ENCODE results near the gene PECR.

PECR gene

DNA sequence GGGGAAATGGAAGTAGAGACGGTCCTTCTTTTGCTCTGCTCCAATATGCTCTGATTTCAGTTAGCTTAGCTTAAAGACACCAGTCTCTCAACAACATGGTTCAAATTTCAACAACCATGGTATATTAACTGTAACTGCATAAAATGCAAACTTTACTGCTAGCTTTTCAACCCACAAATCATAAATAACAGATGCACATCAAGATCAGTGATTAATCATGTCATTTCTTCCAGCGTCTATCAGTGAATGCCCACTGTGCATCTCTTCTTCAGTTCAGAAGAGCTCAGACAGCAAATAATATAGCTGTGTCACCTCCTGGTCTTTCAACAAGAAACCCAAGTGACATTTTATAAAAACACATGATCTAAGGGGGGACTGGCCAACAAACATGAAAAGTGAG lies 12.6 kb downstream of the PECR start:
- DNase-seq, result no peak

DNA sequence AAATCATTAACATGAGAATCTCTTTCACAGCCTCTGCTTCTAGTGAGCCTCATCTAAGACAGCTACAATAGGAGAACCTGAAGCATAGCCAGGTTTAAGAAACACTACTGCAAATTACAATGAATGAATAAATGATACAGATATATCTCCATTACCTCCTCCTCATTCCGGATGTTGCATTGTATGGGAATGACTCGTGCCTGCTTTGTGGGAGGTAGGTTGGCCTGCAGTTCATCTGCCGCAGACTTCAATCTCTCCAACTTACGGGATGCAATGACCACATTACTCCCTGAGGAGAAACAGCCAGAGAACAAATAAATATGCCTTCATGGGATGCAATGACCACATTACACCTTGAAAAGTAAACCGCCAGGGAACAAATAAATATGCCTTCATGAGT lies 15.4 kb downstream of the PECR start:
- no peak for DNase-seq

DNA sequence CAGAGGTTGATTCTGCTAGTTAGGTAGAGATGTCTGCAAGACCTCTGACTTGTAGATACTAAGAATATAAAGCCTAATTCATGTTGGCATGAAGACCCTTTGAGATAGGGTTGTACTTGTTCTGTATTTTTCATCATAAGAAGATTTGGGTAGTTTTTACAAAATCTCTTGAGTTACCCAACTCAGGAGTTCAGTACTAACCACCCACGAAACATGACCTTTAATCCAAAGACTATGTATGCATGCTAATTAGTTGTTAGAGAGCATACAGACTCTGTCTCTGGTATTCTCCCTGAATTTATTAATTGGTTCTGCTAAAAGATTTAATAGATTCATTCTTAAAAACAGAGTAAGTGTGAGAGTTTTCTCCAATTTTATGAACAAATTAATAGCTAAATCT lies 16.9 kb downstream of the PECR start:
- DNase-seq, result no peak

DNA sequence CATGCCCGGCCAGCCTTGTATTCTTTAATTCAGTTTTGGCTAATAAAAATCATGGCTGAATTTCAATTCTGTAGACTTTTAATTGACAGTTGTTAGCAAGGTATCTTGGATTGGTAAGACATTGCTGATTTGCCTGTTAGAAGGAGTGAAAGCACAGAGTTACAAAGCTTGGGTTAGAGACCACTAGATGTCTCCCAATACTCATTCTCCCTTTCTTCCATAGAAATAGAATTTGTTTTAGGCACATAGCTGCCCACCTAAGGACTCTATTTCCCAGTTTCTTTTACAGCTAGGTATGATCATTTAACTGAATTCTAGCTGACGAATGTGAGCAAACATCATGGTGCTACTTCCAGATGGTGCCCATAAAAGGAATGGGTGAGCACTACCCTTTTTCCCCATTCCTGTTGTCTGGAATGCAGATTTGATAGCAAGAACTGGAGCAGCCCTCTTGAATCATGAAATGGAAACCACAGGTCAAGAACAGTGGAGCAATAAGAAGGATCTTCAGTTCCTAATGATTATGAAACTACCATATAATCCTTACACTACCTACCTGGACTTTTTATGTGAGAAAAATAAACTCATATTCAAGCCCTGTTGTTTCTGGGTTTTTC lies 17.5 kb downstream of the PECR start:
- no peak for DNase-seq

DNA sequence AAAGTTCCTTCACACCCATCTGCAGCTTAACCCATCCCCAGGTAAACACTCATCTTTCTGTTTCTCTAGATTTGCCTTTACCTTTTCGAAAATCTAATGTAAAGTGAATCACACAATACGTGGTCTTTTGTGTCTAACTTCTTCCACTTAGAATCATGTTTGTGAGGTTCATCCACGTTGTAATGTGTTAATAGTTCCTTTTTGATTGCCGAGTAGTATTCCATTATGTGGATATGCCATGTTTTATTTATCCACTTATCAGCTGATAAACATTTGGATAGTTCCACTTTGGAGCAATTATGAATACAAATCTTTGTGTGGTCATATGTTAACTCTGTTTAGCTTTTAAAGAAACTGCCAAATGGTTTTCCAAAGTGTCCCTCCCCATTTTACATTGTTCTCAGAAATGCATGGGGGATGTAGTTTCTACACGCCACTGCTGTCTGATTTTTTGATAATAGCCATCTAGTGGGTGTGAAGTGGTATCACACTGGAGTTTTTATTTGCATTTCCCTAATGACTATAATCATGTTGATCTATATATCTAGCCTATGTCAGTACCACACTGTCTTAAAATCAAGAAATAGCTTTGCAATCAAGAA lies 22.3 kb downstream of the PECR start:
- no peak for DNase-seq

DNA sequence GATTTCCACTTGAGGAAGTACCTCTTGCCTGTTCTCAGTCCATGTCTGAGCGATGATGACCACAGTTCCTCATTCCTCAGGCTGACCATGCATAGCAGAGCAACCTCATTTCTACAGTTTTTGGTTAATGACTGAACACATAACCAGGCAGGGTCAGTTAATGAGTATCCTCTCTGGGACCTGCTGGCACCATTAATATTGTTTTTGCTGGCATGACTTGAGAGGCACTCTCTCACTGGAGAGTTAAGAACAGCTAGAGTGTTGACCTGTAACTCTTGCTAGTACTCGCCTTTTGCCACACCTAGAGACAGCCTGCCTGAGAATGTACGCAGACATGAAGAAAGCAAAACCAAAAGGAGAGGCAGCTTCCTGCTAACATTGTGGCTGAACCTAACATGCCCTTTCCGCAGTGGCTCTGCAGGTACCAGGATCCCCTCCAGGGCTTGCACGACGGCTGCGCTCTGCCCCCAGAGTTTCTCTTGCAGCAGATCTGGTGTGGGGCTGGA lies 23.9 kb downstream of the PECR start:
- peak; percentile 42 for DNase-seq

DNA sequence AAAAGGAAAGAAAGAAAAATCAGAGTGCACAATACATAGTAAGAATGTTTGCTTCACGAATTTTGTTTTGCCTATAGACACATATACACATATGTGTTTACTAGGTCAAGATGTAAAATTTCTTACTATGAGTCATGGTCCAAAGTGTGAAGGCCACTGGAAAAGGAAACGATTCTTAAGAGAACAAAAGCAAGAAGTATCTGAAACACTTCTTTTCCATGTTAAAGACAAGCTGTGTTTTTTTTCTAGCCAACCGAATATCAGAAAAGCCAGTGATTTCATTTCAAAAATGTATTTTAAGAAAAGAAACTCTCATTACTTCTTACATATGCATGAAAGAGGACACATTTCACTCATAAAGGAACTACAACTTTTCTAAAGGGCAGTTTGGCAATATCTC lies 24.9 kb downstream of the PECR start:
- no peak for DNase-seq

DNA sequence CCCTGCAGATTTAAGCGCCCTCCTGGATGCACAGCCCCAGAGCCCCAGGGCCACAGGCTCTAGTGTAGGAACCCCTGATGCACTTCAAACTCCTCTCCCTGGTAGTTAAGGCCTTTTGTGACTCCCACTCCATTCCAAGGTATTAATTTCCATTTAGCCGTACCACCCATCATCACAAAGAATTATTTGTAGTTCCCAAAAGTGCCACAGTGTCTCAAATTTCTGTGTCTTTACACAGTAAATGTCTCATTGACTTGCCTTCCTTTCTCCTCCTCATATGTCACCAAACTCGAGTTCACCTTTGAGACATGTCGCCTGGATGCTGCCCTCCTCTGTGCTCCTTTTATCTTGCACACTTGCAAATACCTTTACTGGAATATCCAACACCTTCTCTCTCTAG lies 25.9 kb downstream of the PECR start:
- no peak for DNase-seq

DNA sequence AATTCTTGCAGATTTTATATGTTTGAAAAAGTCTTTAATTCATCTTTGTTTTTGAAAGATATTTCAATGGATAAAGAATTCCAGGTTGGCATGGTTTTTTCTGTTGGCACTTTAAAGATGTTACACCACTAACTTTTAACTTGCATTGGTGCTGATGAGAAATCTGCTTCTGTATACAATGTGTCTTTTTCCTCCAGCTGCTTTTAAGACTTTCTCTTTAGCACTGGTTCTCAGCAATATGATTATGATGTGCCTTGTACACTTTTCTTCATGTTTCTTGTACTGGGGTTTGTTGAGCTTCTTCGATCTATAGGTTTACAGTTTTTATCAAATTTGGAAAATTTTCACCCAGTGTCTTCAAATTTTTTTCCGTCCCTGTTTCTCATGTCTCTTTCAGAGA lies 29.2 kb downstream of the PECR start:
- no peak for DNase-seq

DNA sequence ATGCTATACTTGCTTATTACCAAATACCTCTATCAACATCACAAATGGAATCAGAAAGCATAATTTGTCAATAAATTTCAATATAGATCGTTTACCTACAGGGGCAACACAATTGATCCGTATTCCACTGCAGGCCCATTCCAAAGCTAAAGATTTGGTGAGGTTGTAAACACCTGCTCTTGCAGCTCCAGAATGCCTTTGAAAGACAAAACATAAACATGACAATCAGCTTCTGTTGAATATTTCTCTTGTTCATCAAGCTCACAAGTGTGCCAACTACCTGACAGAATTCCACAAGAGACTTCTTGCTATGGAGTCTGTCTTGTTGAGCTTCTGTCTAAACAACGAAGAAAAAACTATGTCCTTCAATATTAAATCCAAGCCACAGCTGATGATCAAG lies 30.3 kb downstream of the PECR start:
- DNase-seq, result no peak

DNA sequence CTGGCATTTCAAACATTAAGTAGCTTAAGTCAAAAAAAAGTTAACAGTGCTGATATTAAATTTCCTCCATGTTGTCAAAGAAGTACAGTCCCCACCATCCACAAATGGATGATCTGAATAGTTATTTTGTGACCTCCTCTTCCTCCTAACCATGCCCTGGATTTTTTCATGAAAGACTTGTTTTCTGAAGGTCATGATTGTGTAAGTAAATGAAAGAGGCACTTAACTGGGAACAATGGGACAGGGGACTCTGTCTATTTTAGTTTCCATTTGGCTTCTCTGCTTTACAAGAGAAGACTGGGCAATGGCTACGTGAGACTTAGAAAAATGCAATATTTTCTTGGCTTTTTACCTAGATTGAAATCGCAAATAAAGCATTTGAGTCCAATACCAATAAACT lies 32.2 kb downstream of the PECR start:
- no peak for DNase-seq

DNA sequence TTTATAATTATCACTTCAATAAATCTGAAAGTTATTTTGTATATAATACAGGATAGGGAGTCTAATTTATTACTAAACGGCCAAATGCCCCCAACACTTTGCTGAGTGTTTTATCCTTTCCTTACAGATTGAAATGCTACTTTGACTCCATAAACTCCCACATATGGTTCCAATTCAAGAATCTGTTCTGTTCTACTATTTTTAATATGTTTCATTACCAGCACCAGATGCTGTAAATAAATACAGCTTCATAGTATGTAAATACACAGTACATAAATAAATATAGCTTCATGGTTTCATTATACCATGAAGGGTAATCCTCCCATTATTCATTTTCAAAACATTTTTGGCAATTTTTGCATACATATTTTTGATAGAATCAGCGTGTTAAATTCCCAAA lies 34.2 kb downstream of the PECR start:
- no peak for DNase-seq

DNA sequence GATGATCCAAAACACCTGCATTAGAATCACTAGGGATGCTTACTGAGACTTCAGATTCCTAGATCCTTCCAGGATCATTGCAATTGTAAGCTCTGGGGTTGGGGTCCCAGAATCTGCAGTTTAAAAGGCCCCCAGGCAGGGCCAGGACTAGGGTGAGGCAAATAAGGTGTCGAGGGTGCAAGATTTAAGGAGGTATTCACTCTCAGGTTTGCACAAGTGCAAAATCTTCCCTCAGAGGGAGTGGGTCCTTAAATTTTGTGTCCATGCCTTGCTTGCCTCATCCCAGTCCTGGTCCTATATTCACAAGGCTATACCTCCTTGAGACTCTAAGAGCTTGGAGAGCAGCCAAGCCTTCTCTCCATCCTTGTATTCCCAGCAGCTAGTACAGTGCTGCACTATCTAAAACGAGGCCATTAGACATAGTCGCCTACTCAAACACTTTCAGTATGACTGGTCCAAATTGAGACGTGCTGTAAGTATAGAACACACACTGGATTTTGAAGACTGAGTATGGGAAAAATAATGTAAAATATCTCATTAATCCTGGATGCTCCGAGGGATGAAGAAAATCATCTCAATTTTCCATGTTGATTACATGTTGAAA lies 36.6 kb downstream of the PECR start:
- DNase-seq, result no peak

DNA sequence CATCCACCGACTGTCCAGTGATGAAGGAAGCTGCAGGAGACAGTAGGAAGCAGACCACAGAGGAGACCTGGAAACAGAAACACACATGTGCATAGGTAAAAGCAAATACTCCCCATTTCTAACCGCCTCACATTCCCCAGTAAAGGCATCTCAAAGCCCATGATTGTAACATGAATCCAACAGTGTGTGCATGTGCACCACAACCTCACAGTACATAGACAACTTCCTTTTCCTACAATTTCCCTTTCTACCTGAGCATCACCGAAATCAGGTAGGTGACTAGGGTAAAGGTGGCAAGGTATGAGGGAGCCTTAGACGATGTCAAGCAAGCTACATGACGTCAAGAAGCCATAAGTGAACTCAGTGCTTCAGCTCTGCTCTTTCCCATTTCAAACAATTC lies 37.7 kb downstream of the PECR start:
- DNase-seq, result no peak

DNA sequence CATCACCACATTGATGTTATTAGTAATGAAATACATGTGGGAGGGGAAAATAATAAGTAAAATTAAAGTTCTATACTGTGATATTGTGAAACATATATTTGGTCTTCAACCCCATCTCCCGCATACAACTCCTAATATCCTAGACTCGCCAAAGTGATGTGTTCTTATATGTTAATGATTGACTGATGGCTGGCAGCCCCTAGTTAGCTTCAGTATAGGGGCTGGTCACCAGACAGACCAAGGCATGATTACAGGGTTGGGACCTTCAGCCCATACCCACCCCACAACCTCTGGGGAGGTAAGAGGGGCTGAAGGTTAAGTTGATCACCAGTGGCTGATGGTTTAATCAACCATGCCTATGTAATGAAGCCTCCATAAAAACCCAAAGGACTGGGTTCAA lies 40.2 kb downstream of the PECR start:
- DNase-seq, result no peak

DNA sequence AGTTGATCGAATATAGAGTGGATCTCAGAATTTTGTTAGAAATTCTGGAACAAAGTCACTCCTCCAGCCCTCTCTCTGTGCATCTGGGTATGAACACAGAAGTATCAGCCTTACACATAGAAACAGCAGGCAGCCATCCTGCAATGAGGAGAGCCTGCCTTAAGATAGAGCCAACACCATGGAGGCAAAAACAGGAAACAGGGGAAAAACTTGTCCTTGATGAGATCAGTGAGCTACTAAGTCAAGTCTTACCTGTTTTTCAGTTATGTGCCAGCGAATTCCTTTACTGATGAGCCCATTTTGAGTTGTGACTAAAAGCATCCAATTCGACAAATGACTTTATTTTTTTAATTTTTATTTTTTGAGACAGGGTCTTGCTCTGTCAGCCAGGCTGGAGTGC lies 41.7 kb downstream of the PECR start:
- DNase-seq, result no peak

DNA sequence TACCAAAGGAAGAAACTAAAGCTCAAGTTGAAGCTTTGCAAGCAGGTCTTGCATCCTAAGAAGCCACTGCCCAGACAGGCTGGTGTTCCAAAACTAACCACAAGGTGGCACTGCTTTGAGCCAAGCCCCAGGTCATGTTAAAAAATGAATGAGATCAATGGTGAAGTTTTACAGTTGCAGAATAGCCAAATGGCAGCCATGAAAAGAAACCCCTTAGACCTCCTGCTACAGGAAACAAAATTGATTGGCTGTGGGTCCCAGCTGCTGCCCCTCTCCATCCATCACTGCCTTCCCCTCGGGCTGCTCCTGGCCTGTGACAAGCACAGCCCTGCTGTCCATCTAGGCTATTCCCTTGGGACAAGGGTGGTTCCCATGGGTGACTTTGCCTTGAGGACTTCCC lies 47.5 kb downstream of the PECR start:
- DNase-seq, result peak; percentile 76

DNA sequence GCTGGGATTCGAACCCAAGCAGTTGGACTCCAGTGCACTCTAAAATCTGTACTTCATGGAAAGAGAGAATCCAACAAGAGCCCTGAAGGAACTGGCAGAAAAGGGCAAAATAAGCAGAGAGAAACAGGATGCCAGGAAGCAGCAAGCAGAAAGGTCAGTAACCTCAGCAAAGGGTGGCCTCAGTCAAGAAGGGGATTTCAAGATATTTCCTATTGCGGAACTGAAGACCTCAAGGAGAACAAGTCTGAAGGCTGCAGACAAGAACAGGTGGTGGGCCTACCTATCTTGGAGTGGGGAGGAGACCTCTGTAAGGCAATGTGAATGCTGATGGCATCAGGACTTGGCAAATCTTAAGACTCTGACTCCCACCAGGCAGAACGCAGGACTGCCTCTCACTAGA lies 48.2 kb downstream of the PECR start:
- DNase-seq, result no peak

DNA sequence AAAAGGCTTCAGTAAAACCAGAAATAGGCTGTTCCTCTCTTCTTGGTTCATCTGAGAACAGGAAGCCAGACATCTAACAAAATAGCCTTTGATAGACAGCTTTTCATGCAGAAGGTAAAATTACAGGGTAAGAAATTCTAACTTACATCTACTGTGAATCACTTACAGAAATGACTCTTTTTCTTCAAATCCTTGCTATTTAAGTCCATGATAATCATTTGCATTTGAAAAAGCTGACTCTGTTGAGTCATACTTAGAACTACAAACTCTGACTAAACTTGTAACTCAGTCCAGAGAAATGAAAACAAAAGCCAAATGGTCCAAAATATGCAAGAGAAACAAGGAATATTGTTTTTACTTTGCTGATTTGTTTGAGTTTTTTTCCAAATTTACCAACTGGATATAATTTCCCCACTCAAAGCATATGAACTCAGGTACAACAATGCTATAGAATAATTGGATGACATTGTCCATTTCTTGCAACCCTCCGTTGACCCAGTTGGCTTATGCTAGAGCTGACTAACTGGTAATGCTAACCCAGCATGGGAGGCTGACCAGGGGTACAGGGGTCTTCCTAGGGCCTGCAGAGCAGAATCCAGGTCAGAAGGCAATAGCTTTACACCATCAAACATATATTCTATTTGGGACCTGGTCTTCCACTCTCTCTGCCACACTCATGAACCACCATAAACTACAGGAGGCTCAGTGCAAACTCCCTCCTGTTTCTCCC lies 49.5 kb downstream of the PECR start:
- DNase-seq, result no peak

DNA sequence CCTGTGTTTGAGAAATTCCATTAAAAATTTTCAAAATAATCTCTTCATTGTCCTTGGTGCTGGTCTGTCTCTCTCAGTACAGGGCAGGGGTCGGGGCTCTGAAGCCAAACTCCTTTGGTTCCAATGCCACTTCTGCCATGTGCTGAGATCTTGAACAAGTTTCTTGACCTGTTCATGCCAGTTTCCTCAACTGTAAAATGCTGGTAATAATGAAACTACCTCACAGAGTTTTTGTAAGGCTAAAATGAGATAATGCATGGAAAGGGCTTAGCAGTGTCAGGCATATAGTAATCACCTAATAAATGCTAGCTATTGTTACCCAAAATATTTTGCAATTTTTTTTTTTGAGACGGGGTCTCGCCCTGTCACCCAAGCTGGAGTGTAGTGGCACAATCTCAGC lies 51.4 kb downstream of the PECR start:
- no peak for DNase-seq

DNA sequence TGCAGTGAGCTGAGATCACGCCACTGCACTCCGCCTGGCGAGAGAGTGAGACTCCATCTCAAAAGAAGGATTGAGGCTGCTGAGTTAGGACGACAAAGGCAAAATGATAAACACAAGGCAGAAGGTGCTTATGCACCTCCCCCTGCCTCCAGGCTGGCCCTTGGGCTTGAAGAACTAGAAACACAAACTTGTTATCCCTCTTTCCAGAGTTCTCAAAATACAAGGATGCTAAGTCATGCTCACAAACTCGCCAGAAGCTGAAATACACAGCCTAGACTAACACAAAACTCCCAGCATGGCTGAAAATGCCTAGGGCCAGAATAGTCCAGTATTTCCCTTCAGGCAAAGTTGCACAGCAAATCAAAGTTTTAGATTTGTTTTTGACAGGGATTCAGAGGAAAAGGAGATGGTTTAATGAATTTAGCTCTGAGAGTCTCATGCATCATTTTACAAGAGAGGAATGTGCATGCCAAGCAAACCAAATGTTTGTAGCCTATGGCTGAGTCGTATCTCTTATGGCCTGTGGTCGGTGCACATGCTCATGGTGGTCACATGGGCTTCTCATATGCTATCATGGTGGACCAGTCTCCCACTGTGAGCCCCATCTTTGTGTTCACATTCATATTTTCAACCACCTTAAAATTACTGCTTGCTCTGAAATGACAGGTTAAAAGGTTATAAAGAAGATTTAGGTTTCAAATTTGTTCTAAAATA lies 52.0 kb downstream of the PECR start:
- DNase-seq, result no peak

DNA sequence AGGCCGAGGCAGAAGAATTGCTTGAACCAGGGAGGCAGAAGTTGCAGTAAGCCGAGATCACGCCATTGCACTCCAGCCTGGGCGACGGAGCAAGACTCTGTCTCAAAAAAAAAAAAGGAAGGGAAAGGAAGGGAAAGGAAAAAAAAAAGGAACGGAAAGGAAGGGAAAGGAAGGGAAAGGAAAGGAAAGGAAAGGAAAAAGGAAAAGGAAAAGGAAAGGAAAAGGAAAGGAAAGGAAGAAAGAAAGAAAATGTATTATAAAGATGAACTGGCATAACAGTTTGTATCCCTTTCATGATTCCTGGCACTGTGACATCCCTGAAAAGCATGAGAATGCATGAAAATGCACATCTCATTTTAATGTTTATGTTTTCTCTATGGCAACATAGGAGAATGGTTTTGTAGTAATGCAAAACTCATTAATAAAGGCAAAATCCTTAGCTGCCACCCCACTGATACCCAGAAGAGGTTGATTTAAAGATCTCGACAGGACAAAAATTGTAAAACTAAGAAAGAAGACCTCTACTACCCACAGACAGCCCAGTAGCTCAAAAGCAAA lies 56.8 kb downstream of the PECR start:
- no peak for DNase-seq

DNA sequence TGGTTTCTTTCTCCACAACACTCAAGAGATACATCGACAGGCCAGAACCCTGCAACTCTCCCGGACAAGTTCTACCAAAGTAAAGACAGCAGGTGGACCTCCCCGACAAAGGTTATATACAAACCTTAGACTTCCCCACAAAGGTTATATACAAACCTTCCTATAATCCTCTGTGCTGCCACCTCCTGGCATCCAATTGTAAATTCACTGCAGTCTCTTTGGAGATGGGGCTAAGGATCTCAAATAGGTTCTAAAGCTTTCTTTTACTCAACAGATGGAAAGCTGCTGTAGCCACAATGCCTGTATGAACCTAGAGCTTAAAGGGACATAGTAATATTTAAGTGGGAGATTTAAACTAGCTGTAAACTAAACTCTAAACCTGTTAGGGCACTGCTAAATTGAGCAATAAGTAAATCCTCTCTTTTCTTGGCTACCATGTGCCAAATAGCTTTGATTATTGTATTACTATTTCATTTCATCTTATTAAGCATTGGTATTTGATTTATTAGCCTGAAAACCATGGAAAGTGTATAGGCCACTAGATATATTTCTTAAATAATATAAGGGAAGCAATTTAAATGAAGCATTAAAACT lies 58.5 kb downstream of the PECR start:
- DNase-seq, result peak; percentile 71
